Activated CD4-positive, alpha-beta T cell treated with anti-CD3 and anti-CD28 coated beads, Interleukin-2, amount 50 U/mL, for 16 hours (primary cell): ENCODE measurements around the gene PRRC2B.
A peak's percentile ranks its signal among the peaks of the same experiment; 100 is the strongest.
"Not testable (repeated sequence)": the region's sequence is repeated elsewhere in the genome, so short reads cannot be mapped to it uniquely, and the experiment has no call there.

Experiments used
- DNase-seq: peaks from one replicate; pipeline ENCODE4 v3.0.0-alpha.2; 2020

Gene PRRC2B

GRCh38 chr9:131491001-131491710 is 97.3 kb downstream of the PRRC2B start:
- no peak for DNase-seq

- no peak for DNase-seq
Observed at GRCh38 chr9:131492070-131492469, 98.2 kb downstream of the PRRC2B start.

DNA sequence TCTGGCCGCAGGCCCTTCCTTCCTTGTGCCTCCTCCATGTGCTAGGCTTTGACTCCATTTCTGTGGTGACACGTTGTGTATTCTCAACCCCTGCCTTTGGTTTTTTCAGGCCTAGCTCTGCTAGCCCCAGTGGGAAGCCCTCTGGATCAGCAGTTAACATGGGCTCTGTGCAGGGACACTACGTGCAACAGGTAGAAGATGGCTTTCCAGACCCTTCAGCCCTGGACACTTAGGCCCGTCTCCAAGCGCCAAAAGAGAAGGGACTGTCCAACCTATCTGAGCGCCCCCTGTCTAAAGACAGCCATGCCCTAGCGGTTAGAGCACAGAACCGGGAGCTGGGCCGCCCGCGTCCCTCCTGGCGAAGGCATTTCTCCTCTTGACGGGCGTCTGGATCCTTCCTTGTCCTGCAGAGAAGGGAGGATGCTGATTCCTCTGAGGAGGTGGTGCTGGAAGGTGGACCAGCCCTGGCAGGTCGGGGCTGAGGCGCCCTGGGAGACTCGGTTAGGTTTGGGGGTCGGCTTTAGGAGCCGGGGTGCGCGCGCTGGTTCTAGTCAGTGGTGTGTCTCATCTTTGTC is 100.5 kb downstream of the PRRC2B start:
- DNase-seq = no peak

GRCh38 chr9:131495785-131496184 is 101.9 kb downstream of the PRRC2B start:
- DNase-seq = no peak

GRCh38 chr9:131496844-131497405 is 103.0 kb downstream of the PRRC2B start:
- no peak for DNase-seq

- no peak for DNase-seq
Observed at GRCh38 chr9:131499254-131499767, 105.4 kb downstream of the PRRC2B start.

- peak; percentile 88 for DNase-seq
Observed at GRCh38 chr9:131500377-131500776, 106.5 kb downstream of the PRRC2B start.

- DNase-seq = peak; percentile 80
Observed at GRCh38 chr9:131500939-131501541, 107.2 kb downstream of the PRRC2B start.

DNA sequence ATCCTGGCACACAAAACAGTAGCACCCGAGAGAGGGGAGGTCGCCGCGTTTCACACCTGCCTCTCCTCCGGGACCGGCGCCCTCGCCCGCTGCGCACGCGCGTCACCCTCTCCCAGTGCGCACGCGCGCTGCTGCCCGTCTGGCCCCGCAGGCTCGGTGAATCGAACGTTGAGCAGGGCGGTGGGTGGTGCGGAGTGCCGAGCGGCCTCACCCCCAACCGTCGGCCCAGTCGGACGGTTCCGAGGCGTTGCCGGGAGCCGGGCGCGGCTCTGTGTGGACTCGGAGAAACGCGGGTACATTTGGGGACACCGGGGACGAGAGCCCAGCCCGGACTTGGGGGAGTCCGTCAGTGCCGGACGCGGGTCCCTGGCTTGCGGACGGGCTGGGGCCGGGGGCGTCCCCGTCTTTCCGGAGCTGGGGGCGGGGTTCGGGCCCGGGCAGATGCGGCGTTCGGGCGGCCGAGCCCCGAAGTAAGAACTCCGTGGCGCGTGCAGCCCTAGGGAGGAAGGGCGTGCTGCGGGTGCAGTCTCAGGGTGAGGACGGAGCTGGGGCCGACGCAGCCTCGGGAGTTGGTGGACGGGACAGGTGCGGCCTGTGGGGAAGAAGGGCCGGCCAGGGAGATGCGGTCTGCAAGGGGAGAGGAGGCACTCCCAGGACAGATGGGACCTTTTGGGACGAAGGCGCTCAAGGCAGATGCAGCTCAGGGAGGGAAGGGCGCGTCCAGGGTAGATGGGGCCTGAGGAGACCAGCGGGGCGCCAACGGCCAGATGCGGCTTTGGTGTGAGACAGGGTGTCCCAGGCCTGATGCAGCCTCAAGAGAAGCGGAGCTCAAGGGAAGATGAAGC is 109.1 kb downstream of the PRRC2B start, which contains the start of gene POMT1:
TSS of gene POMT1 (plus strand) at position 138 of the 845 bp plus-strand sequence. CDS start 1,301 bp downstream, outside the sequence.
- DNase-seq = peak; percentile 93

- peak; percentile 87 for DNase-seq
Observed at GRCh38 chr9:131503626-131504465, 110.0 kb downstream of the PRRC2B start.

GRCh38 chr9:131505012-131505411 is 111.1 kb downstream of the PRRC2B start:
- no peak for DNase-seq

- no peak for DNase-seq
Observed at GRCh38 chr9:131511416-131511815, 117.5 kb downstream of the PRRC2B start.

GRCh38 chr9:131511880-131512279 is 118.0 kb downstream of the PRRC2B start:
- DNase-seq = no peak

DNA sequence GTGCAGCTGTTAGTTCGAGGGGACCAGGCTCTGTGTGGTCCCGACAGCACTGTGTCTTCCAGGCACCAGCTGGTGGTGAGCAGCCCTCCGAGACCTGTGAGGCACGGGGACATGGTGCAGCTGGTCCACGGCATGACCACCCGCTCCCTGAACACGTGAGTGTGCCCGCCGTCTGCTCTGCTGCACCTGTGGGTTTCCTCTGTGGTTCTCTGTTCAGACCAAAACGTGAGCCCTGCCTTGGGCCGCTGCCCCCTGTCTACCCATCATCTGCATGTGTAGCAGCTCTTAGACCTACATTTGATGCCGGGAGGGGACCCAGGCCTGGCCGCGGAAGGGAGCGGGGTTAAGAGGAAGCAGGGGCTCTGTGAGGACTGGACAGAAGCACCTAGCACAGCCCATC is 119.3 kb downstream of the PRRC2B start:
- no peak for DNase-seq

- not testable (repeated sequence) for DNase-seq
Observed at GRCh38 chr9:131515559-131516031, 121.7 kb downstream of the PRRC2B start.

DNA sequence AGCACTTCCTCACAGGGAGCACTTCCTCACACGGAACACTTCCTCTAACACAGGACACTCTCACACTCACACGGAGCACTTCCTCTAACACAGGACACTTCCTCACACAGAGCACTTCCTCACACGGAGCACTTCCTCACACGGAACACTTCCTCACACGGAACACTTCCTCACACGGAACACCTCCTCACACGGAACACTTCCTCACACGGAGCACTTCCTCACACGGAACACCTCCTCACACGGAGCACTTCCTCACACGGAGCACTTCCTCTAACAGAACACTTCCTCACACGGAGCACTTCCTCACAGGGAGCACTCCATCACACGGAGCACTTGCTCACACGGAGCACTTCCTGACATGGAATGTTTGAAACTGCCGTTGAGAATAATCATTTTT is 122.2 kb downstream of the PRRC2B start:
- no peak for DNase-seq

- no peak for DNase-seq
Observed at GRCh38 chr9:131516930-131517329, 123.0 kb downstream of the PRRC2B start.

DNA sequence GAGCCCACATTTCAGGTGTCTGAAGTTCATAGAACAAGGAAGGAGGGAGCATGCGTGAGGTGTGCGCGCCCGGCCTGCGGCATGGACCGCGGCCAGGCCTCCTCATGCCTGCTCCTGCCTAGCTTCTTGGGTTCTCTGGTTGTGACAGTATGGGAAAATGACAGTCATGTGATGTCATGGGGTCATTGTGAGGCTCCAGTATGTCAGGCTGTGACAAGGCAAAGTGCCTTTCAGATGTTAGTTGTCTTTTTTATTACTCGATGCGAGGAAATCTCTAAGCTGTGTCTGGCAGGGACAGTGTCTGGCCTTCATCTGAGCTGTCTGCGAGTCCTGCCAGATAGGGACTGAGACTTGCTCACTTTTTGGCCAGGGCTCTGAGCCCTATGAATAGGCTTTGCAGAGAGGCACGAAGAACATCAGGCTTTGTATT is 123.9 kb downstream of the PRRC2B start:
- DNase-seq = no peak

- DNase-seq = no peak
Observed at GRCh38 chr9:131518553-131518952, 124.7 kb downstream of the PRRC2B start.

DNA sequence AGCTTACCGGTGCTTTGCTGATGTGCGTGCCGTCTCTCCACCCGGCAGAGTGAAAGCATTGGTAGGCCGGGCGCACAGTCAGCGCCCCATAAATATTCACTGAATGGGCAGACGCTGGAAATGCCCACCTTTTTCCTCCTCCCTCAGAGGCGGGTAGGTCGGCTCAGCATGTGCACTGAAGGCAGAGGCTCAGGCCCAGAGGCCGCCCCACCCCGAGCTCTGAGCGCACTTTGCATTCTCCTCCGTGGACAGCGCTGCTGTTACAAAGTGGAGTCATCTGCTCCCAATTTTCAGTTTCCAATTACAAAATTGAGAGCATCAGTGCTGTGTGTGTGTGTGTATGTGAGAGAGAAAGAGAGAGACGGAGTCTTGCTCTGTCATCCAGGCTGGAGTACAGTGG is 126.6 kb downstream of the PRRC2B start:
- no peak for DNase-seq

DNA sequence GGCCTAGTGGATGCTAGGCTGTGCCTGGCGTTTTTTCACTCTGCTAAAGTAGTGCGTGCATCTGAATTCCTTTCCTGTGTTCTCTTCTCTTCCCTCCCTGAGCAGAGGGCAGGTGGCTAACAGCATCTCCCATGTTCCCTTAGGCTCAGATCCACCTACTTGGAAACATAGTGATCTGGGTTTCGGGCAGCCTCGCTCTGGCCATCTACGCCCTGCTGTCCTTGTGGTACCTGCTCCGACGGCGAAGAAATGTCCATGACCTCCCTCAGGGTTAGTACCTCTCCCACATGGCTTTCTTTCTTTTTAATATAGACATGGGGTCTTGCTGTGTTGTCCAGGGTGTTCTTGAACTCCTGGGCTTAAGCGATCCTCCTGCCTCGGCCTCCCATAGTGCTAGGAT is 127.3 kb downstream of the PRRC2B start:
- DNase-seq = no peak

GRCh38 chr9:131521822-131522221 is 127.9 kb downstream of the PRRC2B start:
- no peak for DNase-seq
